GM12891 (cell line): ENCODE data around the gene PLBD1.

Experiments used
- POLR2A ChIP-seq: IDR thresholded peaks from 2 replicates; pipeline ENCODE4 v1.6.1; 2011; ENCODE audit warnings: low read depth, low read length, control low read depth
- POLR2AphosphoS5 ChIP-seq: IDR thresholded peaks from 2 replicates; pipeline ENCODE4 v1.6.1; 2011; ENCODE audit warnings: low read depth, low read length, control low read depth

DNA sequence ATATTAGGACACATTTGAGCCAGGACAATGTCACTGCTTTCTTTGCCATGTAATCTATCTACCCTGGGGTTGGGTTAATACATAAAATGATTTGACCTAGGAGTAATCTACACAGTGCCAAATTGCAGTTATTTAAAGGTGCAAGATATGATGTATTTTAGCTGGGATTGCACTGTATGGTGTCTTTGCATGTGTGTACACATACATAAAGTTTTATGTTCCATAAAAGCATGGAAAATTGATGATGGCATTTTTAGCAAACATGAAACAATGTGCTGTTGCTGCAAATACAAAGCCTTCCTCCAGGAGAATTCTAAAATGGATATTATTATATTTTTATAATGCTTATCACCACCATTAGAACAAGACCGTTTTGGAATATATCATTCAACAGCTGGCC, 24.0 kb upstream of the PLBD1 start:
- TF ChIP-seq POLR2AphosphoS5 = no peak
- no peak for TF ChIP-seq POLR2A
